T-helper 1 cell treated with Interleukin-12 subunit alpha and Interleukin-12 subunit beta and Interleukin-4 antibody, amounts not matched to agents 30 μg/mL and 1 μg/mL, for 36 hours (primary cell): ENCODE data around the gene BCAR1.

Source experiments
- H3K27ac Mint-ChIP-seq: one replicate; pipeline ENCODE4 v1.8.0; 2021; ENCODE audit warnings: mild to moderate bottlenecking, mixed read lengths
- H3K27me3 Mint-ChIP-seq: one replicate; pipeline ENCODE4 v1.8.0; 2021; ENCODE audit warnings: low read depth, mixed read lengths
- H3K36me3 Mint-ChIP-seq: one replicate; pipeline ENCODE4 v1.8.0; 2021; ENCODE audit warnings: low read depth, mixed read lengths
- H3K4me1 Mint-ChIP-seq: one replicate; pipeline ENCODE4 v1.8.0; 2021; ENCODE audit warnings: low read depth, mixed read lengths
- H3K4me3 Mint-ChIP-seq: one replicate; pipeline ENCODE4 v1.8.0; 2021; ENCODE audit warnings: mild to moderate bottlenecking, moderate library complexity, mixed read lengths
- H3K9me3 Mint-ChIP-seq: one replicate; pipeline ENCODE4 v1.8.0; 2021; ENCODE audit warnings: mixed read lengths

Gene BCAR1, protein sequence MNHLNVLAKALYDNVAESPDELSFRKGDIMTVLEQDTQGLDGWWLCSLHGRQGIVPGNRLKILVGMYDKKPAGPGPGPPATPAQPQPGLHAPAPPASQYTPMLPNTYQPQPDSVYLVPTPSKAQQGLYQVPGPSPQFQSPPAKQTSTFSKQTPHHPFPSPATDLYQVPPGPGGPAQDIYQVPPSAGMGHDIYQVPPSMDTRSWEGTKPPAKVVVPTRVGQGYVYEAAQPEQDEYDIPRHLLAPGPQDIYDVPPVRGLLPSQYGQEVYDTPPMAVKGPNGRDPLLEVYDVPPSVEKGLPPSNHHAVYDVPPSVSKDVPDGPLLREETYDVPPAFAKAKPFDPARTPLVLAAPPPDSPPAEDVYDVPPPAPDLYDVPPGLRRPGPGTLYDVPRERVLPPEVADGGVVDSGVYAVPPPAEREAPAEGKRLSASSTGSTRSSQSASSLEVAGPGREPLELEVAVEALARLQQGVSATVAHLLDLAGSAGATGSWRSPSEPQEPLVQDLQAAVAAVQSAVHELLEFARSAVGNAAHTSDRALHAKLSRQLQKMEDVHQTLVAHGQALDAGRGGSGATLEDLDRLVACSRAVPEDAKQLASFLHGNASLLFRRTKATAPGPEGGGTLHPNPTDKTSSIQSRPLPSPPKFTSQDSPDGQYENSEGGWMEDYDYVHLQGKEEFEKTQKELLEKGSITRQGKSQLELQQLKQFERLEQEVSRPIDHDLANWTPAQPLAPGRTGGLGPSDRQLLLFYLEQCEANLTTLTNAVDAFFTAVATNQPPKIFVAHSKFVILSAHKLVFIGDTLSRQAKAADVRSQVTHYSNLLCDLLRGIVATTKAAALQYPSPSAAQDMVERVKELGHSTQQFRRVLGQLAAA

DNA sequence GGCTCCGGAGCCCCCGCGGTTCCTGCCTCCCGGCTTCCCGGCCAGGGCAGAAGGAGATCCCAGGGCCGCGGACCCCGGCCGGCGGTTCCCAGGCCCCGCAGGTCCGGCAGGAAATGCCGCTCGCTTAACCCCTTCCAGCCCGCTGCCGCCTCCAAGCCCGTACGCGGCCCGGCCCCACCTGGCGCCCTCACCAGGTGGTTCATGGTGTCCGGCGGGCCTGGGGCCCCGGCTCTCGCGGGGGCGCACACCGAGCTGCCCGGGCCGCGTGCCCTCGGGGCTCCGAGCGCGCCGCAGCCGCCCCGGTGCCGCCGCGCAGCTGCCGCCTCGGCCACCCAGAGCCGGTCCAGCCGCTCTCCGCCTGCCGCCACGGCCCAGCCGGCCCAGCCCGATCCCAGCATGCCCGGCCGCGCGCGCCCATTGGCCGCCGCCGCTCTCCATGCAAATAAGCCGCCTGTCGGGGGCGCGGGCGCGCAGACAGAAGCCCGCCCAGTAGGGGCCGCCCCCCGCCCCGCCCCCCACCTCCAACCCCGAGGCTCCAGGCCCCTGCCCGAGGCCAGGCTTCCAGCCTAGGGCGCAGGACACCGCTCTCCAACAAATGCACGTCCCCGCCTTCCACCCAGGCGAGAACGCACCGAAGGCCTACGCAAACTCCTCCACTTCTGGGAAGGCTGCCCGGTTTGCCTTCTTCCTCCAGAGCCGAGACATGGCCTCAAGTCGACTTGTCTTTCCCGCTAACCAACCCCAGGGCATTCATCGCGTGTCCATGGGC is at the start of gene BCAR1:
TSS of gene BCAR1 (minus strand) at position 345 of the 769 bp plus-strand sequence. CDS start at position 203, 142 bp downstream.
- Mint-ChIP-seq H3K4me3 (peak within 1 kb of the TSS; percentile 34), H3K4me1 (peaks cover 2% of the 10 kb centered on the region), H3K36me3 (no peaks in the 10 kb centered on the region), H3K27ac (no peak within 1 kb of the TSS), H3K9me3 (no peaks in the 10 kb centered on the region), H3K27me3 (peaks cover 48% of the 10 kb centered on the region)

DNA sequence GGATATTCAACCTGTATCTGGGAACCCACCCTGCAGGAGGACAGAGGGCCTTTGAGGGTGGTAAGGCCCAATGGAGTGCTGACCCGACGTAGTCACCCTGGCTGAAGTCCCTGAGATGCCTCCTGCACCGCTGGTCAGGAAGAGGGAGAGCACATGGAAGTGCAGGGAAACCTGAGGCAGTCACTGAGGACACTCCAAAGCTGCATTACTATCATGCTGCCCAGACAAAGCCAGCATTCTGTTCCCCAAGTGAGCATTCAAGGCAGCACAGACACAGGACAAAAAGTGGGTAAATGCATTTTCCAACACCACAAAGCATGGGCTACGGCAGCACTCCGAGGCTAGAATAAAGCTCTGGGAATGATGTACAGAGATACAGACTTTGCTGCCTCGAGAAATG is 46.8 kb upstream of the BCAR1 start:
- Mint-ChIP-seq H3K4me3 (no peak overlapping the region), H3K9me3 (no peaks in the 10 kb centered on the region), H3K27me3 (no peaks in the 10 kb centered on the region), H3K27ac (no peak overlapping the region), H3K36me3 (peaks cover 41% of the 10 kb centered on the region), H3K4me1 (peaks cover 2% of the 10 kb centered on the region)

DNA sequence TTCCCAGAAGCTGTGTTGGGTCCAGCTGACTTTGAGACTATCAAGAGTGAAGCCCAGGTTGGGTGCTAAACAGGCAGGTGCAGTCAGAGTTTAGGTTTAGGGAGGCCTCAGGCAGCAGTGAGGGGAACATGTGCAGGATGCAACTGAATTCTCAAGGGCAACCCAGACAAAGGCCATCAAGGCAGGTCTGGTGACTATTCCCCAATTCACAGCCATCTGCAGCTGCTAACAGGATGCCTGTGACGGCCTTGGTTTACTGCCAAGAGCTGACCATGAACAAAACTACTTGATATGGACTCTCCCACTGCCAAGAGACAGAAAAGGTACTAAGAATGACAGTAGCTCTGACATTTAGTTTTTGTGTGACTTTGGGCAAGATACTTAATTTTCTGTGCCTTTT is 45.2 kb upstream of the BCAR1 start:
- H3K27me3 Mint-ChIP-seq, result no peaks in the 10 kb centered on the region
- H3K9me3 Mint-ChIP-seq, result no peaks in the 10 kb centered on the region
- H3K4me1 Mint-ChIP-seq, result peaks cover 2% of the 10 kb centered on the region
- H3K27ac Mint-ChIP-seq, result no peak overlapping the region
- no peak overlapping the region for H3K4me3 Mint-ChIP-seq
- H3K36me3 Mint-ChIP-seq, result peaks cover 46% of the 10 kb centered on the region

DNA sequence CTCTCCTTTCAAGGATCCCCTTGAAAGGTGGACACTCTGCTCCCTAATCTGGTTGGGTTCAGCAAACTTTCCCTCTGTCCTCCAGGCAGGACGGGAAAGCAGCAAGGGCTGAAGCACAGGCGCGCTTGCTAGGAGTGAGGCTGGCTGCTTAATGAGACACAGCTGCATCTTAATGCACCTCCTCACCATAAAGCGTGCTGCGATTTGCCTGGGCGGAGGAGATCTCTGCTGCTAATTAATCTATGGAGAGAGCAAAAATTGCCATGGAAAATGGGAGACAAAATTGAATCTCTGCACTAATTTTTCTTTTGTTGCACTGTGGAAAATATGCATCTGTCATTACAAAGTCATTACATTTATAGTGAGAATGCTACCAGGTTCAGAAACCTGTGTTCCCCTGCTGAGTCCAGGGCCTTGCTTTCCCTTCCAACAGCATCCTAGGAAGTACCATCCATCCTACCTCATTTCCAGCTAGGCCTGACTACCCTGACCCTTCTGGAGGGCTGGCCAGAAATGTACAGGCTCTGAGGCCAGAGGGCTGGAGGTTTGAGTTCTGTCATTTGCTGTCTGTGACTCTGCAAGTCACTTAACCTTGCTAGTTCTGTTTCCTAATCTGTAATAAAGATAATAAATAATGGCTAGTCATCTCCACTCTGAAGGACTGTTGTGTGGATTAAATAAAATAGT is 43.5 kb upstream of the BCAR1 start:
- H3K9me3 Mint-ChIP-seq, result no peaks in the 10 kb centered on the region
- peaks cover 43% of the 10 kb centered on the region for H3K36me3 Mint-ChIP-seq
- no peak overlapping the region for H3K27ac Mint-ChIP-seq
- peaks cover 5% of the 10 kb centered on the region for H3K27me3 Mint-ChIP-seq
- H3K4me1 Mint-ChIP-seq, result peaks cover 2% of the 10 kb centered on the region
- no peak overlapping the region for H3K4me3 Mint-ChIP-seq

DNA sequence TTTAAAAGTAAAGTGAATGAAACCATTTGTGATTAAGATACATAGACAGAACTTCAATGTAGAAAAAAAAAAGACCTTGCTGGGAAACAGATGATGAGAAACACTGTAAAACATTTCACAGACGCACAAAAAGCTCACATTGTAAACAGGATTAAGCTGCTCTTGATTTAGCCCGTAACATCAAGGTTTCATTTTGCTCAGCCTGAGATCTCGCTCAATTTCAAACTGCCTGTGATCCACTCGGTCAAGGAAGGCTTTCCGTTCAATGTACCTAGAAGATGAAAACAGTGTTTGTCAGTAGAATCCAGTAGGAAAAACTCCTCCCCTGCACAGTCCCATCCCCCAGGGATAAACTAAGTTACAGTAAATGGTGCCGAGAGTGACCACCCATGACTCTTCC is 42.3 kb upstream of the BCAR1 start:
- H3K9me3 Mint-ChIP-seq, result no peaks in the 10 kb centered on the region
- no peak overlapping the region for H3K27ac Mint-ChIP-seq
- H3K36me3 Mint-ChIP-seq, result peaks cover 35% of the 10 kb centered on the region
- no peak overlapping the region for H3K4me3 Mint-ChIP-seq
- H3K4me1 Mint-ChIP-seq, result peaks cover 4% of the 10 kb centered on the region
- H3K27me3 Mint-ChIP-seq, result peaks cover 9% of the 10 kb centered on the region

DNA sequence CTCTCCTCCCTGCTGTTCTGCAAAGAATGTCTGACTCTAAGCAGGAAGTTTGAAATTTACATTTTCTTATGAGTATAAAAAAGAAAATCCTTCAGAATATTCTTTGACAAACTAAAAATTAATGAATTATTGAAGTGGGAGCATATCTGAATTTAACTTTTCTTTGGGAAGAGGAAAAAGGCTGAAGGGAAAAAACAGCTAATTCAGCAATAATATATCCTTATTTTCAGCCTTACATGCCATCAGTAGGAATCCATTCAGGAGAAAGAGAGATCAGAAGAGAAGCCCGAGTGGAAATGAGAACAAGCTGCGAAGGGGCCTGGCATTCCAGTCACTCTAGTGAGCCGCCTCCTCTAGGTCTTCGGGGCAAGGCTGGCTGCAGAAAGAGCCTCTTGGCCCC is 41.7 kb upstream of the BCAR1 start:
- no peak overlapping the region for H3K27ac Mint-ChIP-seq

DNA sequence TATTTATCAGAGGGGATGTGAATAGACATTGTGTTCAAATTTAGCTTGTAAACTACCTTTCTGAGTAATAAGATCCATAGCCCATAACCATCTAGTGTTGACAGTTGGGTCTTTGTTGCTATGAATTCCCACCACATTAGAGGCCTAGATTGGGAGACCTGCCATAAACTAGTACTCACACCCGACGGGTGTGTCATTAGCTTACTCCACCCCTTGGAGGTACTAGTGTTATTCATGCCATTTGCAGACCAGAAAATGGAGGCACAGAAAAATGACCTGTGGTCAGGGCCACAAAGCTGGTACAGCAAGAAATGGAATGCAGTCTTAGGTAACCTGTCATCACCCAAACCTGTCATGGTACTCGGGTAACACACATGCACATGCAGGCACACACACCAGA is 41.3 kb upstream of the BCAR1 start:
- Mint-ChIP-seq H3K4me3 (no peak overlapping the region), H3K27ac (no peak overlapping the region), H3K9me3 (no peaks in the 10 kb centered on the region), H3K36me3 (peaks cover 29% of the 10 kb centered on the region), H3K27me3 (peaks cover 13% of the 10 kb centered on the region), H3K4me1 (peaks cover 10% of the 10 kb centered on the region)

More for the DNA sequence above, 41.7 kb upstream of the BCAR1 start:
- peaks cover 13% of the 10 kb centered on the region for H3K27me3 Mint-ChIP-seq
- H3K36me3 Mint-ChIP-seq, result peaks cover 34% of the 10 kb centered on the region
- H3K4me1 Mint-ChIP-seq, result peaks cover 10% of the 10 kb centered on the region
- no peaks in the 10 kb centered on the region for H3K9me3 Mint-ChIP-seq
- no peak overlapping the region for H3K4me3 Mint-ChIP-seq

DNA sequence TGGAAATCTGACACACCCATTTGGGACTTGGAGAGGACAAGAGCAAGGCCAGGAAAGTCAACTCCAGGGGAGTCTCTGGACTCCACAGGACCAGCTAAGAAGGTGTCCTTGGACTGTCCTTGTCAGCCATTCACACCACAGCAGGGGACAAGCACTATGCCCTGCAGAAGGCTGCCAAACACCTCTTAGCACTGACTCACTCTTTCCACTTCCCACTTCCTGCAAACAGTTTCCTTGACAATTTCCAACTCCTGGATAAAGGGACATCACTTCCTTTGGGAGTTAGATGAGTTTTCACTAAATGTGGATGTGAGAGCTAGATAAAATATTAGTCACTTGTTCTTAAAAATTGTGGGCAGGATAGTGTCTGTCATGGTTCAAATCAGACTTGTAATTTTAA is 37.8 kb upstream of the BCAR1 start:
- Mint-ChIP-seq H3K9me3 (no peaks in the 10 kb centered on the region), H3K36me3 (peaks cover 28% of the 10 kb centered on the region), H3K4me1 (peaks cover 10% of the 10 kb centered on the region), H3K27ac (no peak overlapping the region), H3K27me3 (peaks cover 18% of the 10 kb centered on the region), H3K4me3 (no peak overlapping the region)

DNA sequence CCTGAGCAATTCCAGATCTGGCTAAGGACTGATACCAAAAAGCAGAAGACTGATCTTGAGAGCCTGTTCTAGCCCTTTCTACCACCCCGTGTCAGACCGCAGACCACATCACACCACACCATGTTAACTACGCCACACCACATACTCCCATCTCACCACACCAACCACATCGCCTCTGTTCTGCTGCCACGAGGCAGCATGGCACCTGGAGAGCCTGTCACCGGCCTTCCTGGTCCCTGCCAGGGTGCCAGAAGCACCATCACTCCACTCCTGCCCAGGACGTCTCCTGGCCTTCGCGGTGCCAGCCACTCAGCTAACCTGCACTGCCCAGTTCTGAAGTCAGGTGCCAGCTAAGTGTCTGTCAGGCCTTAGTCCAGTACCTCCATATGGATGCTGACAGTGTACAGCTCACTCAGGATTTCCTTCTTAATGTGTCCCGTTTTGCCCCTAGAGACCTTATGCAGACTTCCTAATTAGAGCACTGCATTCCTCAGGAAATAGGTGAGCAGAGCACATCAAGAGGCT is 37.2 kb upstream of the BCAR1 start:
- H3K27ac Mint-ChIP-seq, result peak overlapping the region; percentile 57
- peaks cover 8% of the 10 kb centered on the region for H3K4me1 Mint-ChIP-seq
- no peaks in the 10 kb centered on the region for H3K9me3 Mint-ChIP-seq
- peaks cover 24% of the 10 kb centered on the region for H3K36me3 Mint-ChIP-seq
- H3K27me3 Mint-ChIP-seq, result peaks cover 18% of the 10 kb centered on the region
- peak overlapping the region; percentile 45 for H3K4me3 Mint-ChIP-seq

DNA sequence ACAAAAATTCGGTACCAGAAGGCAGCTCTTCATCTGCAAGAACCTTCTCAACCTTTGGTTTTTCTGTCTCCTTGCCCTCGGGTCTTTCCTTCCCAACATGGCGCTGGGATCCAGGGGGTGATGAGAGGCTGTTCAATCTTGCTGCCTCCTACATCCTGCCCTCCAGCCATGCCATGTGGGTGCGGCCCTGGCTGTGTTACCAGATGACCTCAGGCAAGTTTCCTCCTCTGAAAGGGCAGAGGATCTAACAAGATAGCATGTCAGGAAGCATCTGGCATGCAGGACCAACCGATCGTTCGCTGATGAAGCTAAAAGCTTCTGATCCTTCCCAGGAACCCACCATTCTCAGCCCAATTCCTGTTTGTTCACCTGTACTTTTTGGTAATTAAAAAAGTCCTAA is 36.8 kb upstream of the BCAR1 start:
- no peaks in the 10 kb centered on the region for H3K9me3 Mint-ChIP-seq
- peak overlapping the region; percentile 57 for H3K27ac Mint-ChIP-seq
- peaks cover 8% of the 10 kb centered on the region for H3K4me1 Mint-ChIP-seq
- peak overlapping the region; percentile 45 for H3K4me3 Mint-ChIP-seq
- peaks cover 23% of the 10 kb centered on the region for H3K36me3 Mint-ChIP-seq
- H3K27me3 Mint-ChIP-seq, result peaks cover 18% of the 10 kb centered on the region

DNA sequence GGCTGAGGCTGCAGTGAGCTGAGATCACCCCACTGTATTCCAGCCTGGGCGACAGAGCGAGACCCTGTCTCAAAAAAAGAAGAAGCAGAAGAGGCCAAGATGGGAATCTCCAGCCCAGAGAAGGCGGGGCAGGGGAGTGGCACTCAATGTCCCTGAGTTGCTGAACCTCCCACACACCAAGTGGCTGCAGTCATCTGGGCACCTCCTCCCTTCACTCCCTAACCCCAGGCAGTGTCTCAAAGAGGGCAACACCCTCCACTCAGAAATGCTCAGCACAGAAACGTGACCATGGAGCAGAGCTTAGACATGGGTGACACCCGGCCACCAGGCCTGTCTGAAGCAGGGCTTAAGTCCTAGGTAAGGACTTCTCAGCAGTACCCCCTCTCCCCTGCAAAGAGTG is 36.3 kb upstream of the BCAR1 start:
- Mint-ChIP-seq H3K27ac (no peak overlapping the region), H3K4me1 (peaks cover 8% of the 10 kb centered on the region), H3K36me3 (peaks cover 19% of the 10 kb centered on the region), H3K4me3 (no peak overlapping the region), H3K9me3 (no peaks in the 10 kb centered on the region), H3K27me3 (peaks cover 18% of the 10 kb centered on the region)

DNA sequence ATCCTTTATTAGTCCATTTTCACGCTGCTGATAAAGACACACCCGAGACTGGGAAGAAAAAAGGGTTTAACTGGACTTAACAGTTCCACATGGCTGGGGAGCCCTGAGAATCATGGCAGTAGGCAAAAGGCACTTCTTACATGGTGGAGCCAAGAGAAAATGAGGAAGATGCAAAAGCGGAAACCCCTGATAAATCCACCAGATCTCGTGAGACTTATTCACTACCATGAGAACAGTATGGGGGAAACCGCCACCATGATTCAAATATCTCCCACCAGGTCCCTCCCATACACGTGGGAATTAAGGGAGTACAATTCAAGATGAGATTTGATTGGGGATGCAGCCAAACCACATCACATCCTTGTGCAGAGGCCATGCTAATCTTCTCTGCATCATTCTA is 35.0 kb upstream of the BCAR1 start:
- Mint-ChIP-seq H3K27ac (no peak overlapping the region), H3K27me3 (peaks cover 17% of the 10 kb centered on the region), H3K36me3 (peaks cover 11% of the 10 kb centered on the region), H3K4me3 (no peak overlapping the region), H3K4me1 (peaks cover 8% of the 10 kb centered on the region), H3K9me3 (no peaks in the 10 kb centered on the region)

DNA sequence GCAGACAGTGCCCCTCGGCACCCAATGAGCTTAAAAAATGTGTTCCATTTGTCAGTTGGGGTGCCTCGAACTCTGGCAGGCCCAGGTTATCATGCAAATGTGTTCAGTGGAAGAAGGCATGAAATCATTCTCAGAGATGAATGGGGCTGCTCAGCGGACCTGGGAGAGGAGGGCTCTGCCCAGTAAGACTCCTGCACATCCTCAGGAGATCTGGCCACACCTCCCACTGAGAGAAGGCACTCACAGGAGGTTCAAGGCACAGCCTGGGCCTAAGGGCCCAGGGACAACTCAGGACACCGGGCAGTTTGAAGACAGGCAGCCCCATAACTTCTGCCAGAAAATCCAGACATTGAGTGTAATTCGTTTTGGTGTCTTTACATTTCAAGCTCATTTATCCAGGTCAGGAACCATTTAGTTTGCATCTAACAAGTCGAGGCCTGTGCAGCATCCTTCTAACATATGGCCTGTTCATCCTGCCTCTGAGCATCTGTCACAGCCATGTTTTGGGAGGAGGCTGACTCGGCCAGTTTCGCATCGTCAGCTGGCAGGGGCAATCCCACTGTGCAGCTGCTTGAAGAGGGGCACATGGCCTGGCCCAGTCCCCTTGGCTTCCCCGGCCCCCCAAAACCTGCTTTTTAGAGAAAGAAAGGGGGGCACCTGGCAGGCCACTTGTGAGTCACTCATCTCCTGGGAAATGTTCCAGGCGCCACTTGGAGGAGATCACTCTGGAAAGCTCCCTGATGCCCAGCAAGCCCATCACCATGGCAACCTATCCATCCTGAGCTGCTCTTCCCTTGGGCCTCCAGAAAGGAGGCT is 31.2 kb upstream of the BCAR1 start:
- H3K4me3 Mint-ChIP-seq, result no peak overlapping the region
- H3K9me3 Mint-ChIP-seq, result no peaks in the 10 kb centered on the region
- peaks cover 24% of the 10 kb centered on the region for H3K27me3 Mint-ChIP-seq
- no peak overlapping the region for H3K27ac Mint-ChIP-seq
- H3K36me3 Mint-ChIP-seq, result peaks cover 6% of the 10 kb centered on the region
- H3K4me1 Mint-ChIP-seq, result no peaks in the 10 kb centered on the region
